ENCODE results near the gene THAP7. TPM values are rescaled to one million over a fixed set of nuclear protein-coding genes. Genes with fewer than 3 reads are reported as not detected.
A peak's percentile ranks its signal among the peaks of the same experiment; 100 is the strongest.

THAP7 gene
- total RNA-seq, 1 donor from 2014 or later = 19.4 TPM

DNA sequence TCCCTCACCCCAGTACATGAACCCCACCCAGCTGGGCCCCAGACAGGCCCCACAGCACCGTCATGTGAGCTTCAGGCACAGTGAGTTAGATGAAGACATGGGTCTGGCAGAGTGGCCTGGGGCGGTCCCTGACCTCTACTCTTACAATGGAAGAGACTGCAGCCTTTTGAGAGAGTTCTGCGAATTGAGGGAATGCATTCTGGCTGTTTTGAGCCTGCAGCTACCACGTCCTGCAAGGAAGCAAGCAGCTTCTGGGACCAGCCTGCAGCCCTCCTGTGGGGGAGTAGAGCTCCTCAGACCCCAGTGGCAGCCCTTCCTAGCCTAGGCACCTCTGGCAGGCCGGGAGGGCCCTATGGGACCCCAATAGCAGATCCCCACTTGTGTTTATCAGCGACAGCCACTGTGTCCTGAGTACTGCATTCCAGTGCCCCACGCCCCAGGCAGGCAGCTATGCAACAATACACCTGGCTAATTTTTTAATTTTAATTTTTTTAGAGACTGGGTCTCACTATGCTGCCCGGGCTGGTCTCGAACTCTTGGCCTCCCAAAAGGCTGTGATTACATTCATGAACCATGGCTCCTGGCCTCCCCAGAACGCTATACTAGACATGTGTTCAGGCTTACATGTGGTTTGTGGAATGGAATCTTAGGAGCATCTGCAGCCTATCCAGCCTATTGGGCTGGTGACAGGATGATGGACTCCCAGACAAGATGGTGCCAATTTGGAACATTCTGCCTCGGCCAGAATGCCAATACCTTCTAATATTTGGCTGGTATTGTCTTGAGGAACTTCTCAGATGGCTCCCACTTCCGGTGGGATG, 31.2 kb upstream of the THAP7 start:
- intact Hi-C loops (cut with DNase I) = no loop called here
- no peak for DNase-seq
- peak; percentile 9 for ATAC-seq (ENCODE audit: poor library complexity)

DNA sequence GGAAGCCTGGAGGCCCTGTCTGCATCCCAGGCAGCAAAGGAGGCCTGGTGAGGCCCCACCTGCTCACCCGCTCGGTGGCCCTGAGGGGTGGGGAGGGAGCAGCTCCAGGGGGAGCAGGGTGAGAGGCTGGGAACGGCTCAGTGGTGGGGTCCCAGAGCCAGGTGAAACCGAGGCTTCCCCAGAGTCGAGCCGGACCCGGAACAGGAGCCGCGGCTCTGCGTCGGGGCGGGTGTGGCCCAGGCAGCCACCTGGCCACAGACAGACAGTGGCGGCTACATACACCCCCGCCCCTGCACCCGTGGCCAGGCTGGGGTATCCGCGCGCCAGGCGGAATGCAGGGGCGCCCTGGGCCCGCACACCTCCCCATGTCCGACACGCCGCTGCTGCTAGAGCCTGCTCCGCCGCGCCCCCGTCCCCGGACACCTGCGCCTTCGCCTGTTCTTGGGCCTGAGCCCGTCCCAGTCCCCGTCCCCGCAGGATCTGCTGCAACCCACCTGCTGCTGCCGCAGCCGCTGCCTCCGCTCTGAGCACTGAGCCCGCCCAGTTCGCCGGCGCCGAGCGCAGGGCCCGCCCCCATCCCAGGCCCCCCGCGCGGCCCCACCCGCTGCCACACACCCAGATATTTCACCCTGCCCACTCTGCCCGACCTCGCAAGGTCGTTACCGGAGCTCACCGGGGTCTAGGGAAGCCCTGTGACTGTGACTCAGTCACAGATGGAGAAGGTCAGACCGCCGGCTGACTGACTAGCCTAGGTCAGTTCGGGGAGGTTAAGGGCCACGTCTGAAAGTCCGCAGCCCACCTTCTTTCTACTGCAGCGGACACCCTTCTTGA, 30.3 kb upstream of the THAP7 start, which contains the start of gene SLC7A4:
Gene SLC7A4 (minus strand): TSS at position 525 of the 831 bp plus-strand sequence. CDS start 749 bp downstream, outside the sequence.
- ATAC-seq (ENCODE audit: poor library complexity) (peak; percentile 60), DNase-seq (no peak)
- intact Hi-C loops (cut with DNase I) = no loop called here

DNA sequence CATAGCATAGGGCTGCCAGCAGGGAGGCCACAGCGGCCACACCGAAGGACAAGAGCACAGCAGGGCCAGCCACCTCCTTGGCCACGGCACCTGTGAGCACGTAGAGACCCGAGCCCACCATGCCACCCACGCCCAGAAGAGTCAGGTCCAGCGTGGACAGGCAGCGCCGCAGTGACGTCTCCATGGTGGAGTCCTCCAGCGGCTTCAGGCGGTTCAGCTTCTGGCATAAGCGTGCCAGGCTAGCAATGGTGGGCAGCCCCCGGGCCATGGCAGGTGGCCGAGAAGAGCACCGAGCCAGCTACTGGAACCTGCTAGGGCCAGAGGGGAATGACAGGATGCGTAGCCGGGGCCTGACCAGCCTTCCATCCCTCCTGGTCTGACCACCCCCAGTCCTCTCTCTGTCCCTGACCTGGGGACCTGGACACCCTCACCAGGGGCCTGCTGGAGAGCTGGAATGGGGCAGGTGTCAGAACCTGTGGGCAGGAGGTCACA, 29.7 kb upstream of the THAP7 start:
- no peak for ATAC-seq (ENCODE audit: poor library complexity)
- intact Hi-C loops (cut with DNase I) = no loop called here
- no peak for DNase-seq

DNA sequence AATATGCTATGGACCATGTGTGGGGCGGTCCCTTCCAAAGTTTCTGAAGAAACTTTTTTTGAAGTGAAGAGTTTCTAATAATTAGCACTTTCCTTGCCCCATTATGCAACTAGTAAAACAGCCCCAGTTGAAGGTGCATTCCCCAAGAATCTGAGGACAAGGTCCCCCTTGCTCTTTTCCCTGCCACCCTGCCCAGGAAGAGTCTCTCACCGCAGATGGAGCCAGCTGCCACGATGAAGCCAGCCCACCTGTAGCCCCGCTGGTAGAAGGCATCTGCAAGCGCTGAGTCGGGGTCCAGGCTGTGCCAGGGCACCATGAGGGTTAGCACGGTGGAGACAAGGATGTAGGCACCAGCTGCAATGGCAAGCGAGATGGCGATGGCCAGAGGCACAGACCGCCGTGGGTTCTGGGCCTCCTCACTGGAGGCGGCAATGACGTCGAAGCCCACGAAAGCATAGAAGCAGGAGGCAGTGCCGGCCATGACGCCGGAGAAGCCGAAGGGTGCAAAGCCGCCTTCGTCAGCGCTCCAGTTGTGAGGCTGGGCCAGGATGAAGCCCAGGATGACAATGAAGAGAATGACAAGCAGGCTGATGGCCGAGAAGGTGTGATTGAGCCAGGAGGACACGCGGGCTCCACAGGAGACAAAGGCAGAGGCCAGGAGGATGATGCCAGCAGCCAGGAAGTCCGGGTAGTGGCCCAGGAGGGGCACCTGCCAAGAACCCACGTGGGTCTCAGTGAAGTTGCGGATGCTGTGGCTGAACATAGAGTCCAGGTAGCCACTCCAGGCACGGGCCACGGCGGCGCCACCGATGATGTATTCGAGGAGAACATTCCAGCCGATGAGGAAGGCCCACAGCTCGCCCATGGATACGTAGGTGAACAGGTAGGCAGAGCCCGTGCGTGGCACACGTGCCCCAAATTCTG, 29.0 kb upstream of the THAP7 start:
- no peak for DNase-seq
- intact Hi-C loops (cut with DNase I) = no loop called here
- no peak for ATAC-seq (ENCODE audit: poor library complexity)

DNA sequence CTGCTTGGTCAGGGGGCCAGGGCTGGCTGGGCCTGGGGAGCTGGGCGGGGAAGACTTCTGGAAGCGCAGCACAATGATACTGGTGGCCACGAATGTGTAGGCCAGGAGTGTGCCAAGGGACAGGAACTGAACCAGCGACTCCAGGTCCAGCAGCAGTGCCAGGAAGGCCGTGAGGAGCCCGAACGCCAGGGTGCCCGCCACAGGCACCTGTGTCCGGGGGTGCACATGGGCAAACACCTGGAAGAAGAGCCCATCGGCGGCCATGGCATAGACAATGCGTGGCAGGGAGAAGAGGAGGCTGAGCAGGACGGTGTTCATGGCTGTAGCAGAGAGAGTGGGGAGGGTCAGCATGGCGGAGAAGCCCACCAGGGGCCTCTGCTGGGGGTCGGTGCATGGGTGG, 28.1 kb upstream of the THAP7 start:
- ATAC-seq (ENCODE audit: poor library complexity) (no peak), DNase-seq (no peak)
- intact Hi-C loops (cut with DNase I) = no loop called here

DNA sequence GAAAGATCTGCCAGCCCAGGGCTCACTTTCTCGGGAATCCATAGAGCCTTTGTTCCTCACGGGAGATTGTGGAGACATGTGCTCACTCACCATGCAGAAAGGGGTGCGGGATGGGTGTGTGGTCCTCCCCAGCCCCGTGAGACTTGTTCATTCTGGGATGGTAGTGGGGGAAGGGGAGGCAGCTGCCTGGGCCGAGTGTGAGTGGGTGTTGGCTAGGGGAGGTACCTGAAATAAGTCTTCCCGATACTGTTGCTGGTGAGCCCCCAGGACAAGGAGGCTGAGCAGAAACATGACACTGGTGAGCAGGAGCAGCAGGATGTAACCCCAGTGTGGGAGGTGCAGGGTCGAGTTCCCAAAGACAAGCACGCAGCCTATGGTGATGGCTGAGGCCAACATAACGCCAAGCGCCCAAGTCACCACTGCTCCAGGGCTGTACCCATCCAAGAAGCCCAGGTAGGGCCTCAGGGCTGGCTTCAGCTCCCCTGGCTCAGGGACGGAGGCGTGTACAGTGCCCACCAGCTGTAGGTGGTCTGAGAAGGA, 27.6 kb upstream of the THAP7 start:
- intact Hi-C loops (cut with DNase I) = no loop called here
- DNase-seq (no peak), ATAC-seq (ENCODE audit: poor library complexity) (no peak)

DNA sequence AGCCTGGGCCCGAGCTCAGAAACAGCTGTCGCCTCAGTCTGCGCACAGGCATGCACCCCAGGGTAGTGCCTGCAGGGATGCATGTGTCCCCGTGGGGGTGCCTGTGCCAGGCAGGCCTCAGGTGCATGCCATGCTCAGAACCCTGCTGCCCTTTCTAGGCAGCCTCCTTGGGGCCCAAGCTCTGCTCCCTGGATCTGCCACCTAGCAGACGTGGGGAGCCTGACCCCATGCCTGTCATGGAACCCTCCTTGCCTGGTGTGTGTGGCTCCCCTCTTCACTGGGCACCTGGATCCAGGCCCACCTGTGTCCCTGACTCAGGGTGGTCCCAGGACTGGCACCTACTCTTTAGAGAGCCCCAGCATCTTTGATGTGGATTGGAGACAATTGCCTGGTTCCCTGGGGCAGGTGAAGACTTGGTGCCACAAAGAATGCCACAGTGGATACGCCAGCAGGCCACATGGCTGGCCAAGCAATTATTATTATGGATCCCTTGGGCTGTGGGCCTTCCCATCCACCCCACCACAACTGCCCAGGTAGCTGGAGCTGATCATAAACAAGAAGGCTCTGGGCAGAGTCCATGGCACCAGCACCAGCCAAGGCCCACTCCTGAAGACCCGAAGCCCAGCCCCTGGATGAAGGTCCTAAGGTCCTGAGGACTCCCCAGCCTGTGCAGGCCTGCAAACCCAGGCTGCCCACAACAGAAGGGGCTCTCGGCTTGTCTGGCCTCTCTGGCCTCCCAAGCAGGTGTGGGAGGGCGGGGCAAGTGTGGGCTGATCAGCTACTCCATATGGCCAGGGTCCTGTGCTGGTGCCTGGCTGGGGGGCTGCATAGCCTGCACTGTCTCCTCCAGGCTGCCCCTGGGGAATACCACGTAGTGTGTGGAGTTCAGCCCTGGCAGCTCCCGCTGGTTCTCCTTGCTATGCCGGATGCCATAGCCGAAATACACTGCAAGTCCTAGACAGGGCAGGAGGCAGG, 26.6 kb upstream of the THAP7 start:
- intact Hi-C loops (cut with DNase I) = no loop called here
- no peak for DNase-seq
- ATAC-seq (ENCODE audit: poor library complexity) = no peak

DNA sequence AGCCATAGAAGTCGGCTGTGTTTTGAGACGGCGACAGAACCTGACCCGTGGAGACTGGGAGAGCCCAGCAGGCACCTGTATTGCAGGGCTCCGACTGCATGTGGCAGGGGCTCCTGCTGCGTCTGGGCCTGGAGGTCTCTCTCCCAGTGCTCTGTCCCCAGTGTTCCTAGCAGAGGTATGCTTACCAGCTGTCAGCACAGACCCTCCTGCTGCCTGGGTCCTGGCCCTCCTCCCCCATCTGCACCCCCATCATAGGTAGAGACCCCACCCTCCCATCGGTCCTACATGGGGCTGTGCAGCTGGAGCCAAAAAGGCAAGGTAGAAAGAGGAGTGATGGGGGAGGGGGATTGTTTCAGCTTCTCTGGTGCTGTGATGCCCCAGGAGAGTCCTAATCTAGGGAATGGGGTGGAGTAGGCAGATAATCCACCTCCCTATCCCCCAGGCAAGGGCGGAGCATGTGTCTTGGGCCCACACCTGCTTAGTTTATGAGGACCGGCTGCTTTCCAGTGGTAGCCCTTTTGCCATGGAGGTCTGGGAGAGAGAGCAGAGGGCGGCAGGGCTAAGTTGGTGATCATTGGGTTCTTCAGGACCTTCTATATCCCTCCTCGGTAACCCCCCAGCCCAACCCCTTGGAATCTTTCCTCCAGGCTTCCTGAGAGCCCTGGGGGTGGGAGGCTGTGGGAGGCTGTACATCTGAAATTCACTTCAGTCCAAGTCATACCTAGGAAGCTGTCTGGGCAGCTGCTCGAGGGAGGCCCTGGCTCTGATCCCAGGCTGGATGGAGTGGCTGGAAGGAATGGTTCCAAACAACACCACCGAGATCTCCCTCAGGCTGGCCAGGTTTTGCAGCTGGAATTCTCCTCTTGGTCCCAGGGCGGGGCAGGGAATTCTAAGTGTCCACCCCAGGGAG, 25.1 kb upstream of the THAP7 start:
- ATAC-seq (ENCODE audit: poor library complexity) = peak; percentile 72
- intact Hi-C loops (cut with DNase I) = no loop called here
- DNase-seq = peak; percentile 72

DNA sequence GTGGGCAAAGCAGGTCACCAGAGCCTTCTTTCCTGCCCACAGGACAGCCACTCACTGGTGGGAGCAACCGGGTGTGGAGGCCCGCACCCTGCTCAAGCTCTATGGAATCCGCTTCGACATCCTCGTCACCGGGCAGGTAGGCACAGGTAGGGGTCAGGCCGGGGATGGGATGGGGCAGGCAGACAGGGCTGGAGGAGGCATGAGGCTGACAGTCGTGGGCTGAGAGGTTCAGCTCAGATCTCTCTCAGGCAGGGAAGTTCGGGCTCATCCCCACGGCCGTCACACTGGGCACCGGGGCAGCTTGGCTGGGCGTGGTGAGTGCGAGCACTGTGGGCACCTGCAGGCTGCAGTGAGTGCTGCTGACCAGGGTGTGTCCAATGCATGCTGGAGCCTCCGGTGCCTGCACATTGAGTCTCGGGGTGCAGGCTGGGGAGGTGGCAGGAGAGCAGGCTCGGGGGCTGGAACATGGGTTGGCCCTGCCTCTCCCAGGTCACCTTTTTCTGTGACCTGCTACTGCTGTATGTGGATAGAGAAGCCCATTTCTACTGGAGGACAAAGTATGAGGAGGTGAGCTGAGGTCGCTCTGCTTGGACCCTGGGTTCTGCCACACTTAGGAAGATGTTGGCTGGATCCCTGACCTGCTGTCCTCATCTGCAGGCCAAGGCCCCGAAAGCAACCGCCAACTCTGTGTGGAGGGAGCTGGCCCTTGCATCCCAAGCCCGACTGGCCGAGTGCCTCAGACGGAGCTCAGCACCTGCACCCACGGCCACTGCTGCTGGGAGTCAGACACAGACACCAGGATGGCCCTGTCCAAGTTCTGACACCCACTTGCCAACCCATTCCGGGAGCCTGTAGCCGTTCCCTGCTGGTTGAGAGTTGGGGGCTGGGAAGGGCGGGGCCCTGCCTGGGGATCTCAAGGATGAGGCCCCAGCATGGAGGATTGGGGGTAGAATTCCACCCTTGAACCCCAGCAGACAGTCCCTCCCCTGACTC, 24.1 kb upstream of the THAP7 start:
- no peak for DNase-seq
- intact Hi-C loops (cut with DNase I) = no loop called here
- ATAC-seq (ENCODE audit: poor library complexity) = no peak

DNA sequence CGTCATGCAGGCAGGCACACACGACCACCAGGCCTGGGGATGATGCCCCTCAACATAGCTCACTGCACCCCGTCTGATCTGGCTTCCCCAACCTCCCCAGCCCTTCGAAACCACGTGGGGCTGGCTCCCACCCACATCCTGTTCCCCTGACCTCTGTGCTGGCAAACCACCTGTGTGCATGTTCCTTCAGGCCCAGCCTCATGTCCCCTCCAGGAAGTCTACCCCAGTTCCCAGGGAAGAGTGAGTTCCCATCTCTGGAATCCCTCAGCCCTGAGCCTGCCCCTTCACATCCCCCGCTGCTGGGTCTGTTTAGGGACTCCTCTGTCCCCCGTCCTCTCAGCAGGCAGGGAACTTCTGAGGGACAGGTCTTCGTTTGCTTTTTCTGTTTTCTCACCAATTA, 23.3 kb upstream of the THAP7 start:
- ATAC-seq (ENCODE audit: poor library complexity) (no peak), DNase-seq (no peak)
- intact Hi-C loops (cut with DNase I) = no loop called here

DNA sequence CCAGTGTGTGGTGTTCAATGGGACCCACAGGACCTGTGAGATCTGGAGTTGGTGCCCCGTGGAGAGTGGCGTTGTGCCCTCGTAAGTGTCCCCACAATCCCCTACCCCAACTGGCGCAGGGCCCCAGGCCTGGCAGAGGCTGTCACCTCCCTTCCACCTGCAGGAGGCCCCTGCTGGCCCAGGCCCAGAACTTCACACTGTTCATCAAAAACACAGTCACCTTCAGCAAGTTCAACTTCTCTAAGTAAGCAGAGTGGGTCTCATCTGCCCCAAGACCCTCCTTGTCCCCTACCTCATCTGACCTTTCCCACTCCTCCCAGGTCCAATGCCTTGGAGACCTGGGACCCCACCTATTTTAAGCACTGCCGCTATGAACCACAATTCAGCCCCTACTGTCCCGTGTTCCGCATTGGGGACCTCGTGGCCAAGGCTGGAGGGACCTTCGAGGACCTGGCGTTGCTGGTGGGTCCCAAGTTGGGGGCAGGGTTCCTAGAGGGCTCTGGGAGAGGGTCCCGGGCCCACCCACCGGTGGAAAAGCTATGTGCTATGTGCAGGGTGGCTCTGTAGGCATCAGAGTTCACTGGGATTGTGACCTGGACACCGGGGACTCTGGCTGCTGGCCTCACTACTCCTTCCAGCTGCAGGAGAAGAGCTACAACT, 21.2 kb upstream of the THAP7 start:
- intact Hi-C loops (cut with DNase I) = no loop called here
- DNase-seq (no peak), ATAC-seq (ENCODE audit: poor library complexity) (no peak)

DNA sequence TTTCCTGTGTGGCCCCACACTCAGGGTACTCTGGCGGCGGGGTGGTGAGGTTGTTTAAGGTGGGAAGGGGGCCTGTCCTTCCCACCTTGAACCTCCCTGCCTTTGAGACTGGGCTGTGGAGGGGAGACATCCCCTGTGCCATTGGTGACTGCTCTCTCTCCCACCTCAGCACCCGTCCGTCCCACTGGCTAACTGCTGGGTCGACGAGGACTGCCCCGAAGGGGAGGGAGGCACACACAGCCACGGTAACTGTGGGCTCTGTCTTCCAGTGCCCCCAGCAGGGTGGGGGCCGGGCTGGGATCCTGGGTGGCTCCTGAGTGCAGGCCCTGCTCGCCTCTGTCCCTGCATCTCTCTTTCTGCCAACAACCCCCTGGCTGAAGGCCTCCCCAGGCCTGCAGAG, 20.6 kb upstream of the THAP7 start:
- ATAC-seq (ENCODE audit: poor library complexity) = no peak
- DNase-seq = no peak
- intact Hi-C loops (cut with DNase I) = no loop called here

DNA sequence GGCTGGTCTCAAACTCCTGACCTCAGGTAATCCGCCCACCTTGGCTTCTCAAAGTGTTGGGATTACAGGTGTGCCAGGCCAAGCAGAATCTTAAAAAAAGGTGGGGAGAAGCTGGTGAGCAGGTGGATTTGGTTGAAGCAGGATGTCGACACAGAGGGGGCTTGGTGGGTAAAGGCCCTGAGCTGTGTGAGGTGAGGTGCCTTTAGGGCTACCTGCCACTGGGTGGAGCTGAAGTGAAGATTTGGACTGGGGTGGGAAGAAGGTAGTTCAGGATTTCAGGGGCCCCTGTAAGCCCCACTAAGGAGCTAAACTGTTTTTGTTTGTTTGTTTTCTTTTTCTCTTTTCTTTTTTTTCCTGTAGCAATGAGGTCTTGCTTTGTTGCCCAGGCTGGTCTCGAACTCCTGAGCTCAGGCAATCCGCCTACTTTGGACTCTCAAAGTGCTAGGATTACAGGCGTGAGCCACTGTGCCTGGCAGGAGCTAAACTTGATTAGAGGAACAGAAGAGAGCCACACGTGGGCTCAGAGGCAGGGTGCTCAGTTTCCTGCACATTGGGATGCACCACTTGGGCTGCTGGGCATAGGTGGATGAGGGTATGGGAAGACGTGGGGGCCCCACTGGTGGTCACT, 19.0 kb upstream of the THAP7 start:
- ATAC-seq (ENCODE audit: poor library complexity) (no peak), DNase-seq (no peak)
- intact Hi-C loops (cut with DNase I) = no loop called here

DNA sequence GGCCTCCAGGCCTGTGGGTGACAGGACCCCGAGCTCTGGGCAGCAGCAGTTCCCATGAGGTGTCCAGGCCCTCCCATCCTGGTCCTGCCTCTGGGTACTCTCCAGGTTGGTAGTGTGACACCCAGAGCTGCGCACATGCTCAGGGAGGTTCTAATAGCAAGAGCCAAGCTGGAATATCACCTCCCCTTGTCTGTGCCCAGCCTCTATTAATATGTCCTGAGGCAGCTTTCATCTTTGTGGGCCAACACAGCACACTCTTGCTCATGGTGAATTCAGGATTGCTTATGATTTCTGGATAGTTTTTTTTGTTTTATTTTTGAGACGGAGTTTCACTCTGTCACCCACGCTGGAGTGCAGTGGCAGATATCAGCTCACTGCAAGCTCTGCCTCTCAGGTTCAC, 16.4 kb upstream of the THAP7 start:
- intact Hi-C loops (cut with DNase I) = no loop called here
- ATAC-seq (ENCODE audit: poor library complexity) = no peak
- DNase-seq = no peak
